Liver (tissue), 9 donors: ENCODE data around the gene GPR84. TPM values are rescaled to one million over a fixed set of nuclear protein-coding genes. Genes with fewer than 3 reads are reported as not detected.

ENCODE experiments used
- DNase-seq: peaks from one replicate; pipeline ENCODE4 v3.0.0-alpha.2; 2017; ENCODE audit warnings: low spot score
- H3K27ac ChIP-seq, 2 donors: one replicate each; pipeline ENCODE4 v1.7.0; 2013; ENCODE audit warnings: inconsistent platforms in 2 of 2, low read length in 2 of 2, control low read depth in 1 of 2, low read depth in 1 of 2, mild to moderate bottlenecking in 1 of 2
- H3K27me3 ChIP-seq, 4 donors: one replicate each; pipeline versions ENCODE4 v1.6.1 to v1.7.0; 2013; ENCODE audit warnings: low read length in 3 of 4, inconsistent platforms in 1 of 4, mild to moderate bottlenecking in 1 of 4, moderate library complexity in 1 of 4; ENCODE audit not compliant: control insufficient read depth in 4 of 4, insufficient read depth in 4 of 4
- H3K36me3 ChIP-seq, 4 donors: one replicate each; pipeline versions ENCODE4 v1.6.1 to v1.7.0; 2013; ENCODE audit warnings: low read length in 3 of 4, mild to moderate bottlenecking in 3 of 4, low read depth in 1 of 4, moderate library complexity in 1 of 4; ENCODE audit not compliant: control insufficient read depth in 4 of 4, insufficient read depth in 3 of 4
- H3K4me1 ChIP-seq, 4 donors: one replicate each; pipeline versions ENCODE4 v1.6.1 to v1.7.0; 2013; ENCODE audit warnings: low read length in 3 of 4, mild to moderate bottlenecking in 3 of 4, moderate library complexity in 1 of 4; ENCODE audit not compliant: control insufficient read depth in 4 of 4, insufficient read depth in 4 of 4
- H3K4me3 ChIP-seq, 3 donors: one replicate each; pipeline versions ENCODE4 v1.6.1 to v1.7.0; 2013; ENCODE audit warnings: low read length in 3 of 3, control low read depth in 1 of 3, low read depth in 1 of 3, mild to moderate bottlenecking in 1 of 3
- H3K9ac ChIP-seq, 2 donors: one replicate each; pipeline ENCODE4 v1.7.0; 2013; ENCODE audit warnings: low read length in 2 of 2, mild to moderate bottlenecking in 2 of 2, moderate library complexity in 2 of 2, control low read depth in 1 of 2, low read depth in 1 of 2
- H3K9me3 ChIP-seq, 4 donors: one replicate each; pipeline versions ENCODE4 v1.6.1 to v1.7.0; 2013; ENCODE audit warnings: low read length in 3 of 4; ENCODE audit not compliant: control insufficient read depth in 4 of 4
- EGR1 ChIP-seq, 2 donors: IDR thresholded peaks; 2 replicates each; pipeline ENCODE4 v1.6.1; 2016 to 2018; ENCODE audit warnings: antibody characterized with exemption in 2 of 2, low read depth in 2 of 2
- FOXA2 ChIP-seq: IDR thresholded peaks from 2 replicates; pipeline ENCODE4 v1.6.1; 2016; ENCODE audit warnings: antibody characterized with exemption
- GABPA ChIP-seq, 2 donors: IDR thresholded peaks in 1 of 2; conservative IDR thresholded peaks in 1 of 2; 2 replicates each; pipeline ENCODE4 v1.6.1; 2016; ENCODE audit warnings: antibody characterized with exemption in 2 of 2, mild to moderate bottlenecking in 1 of 2, moderate library complexity in 1 of 2
- HNF4A ChIP-seq, 2 donors: conservative IDR thresholded peaks; 2 replicates each; pipeline ENCODE4 v1.6.1; 2016; ENCODE audit warnings: antibody characterized with exemption in 2 of 2, mild to moderate bottlenecking in 2 of 2
- HNF4G ChIP-seq: IDR thresholded peaks from 2 replicates; pipeline ENCODE4 v1.6.1; 2016; ENCODE audit warnings: antibody characterized with exemption
- JUND ChIP-seq, 2 donors: IDR thresholded peaks; 2 replicates each; pipeline ENCODE4 v1.6.1; 2016; ENCODE audit warnings: antibody characterized with exemption in 2 of 2
- NR2F2 ChIP-seq: IDR thresholded peaks from 2 replicates; pipeline ENCODE4 v1.6.1; 2016; ENCODE audit warnings: antibody characterized with exemption
- RAD21 ChIP-seq, 2 donors: IDR thresholded peaks; 2 replicates each; pipeline ENCODE4 v1.6.1; 2016; ENCODE audit warnings: antibody characterized with exemption in 2 of 2, mild to moderate bottlenecking in 2 of 2
- RXRA ChIP-seq, 2 donors: IDR thresholded peaks; 2 replicates each; pipeline ENCODE4 v1.6.1; 2017 to 2018; ENCODE audit warnings: antibody characterized with exemption in 2 of 2, mild to moderate bottlenecking in 1 of 2
- SP1 ChIP-seq: IDR thresholded peaks from 2 replicates; pipeline ENCODE4 v1.6.1; 2018; ENCODE audit warnings: antibody characterized with exemption, mild to moderate bottlenecking
- TAF1 ChIP-seq: conservative IDR thresholded peaks from 2 replicates; pipeline ENCODE4 v1.6.1; 2016; ENCODE audit warnings: antibody characterized with exemption, mild to moderate bottlenecking
- WGBS: extraction: QIAGEN DNeasy Blood & Tissue Kit; methylation state at CpG from one replicate; pipeline ENCODE4 v1.1.7; 2013; 5-methylcytosine and 5-hydroxymethylcytosine counted together
- polyA plus RNA-seq, 2 donors: library from polyadenylated mRNA; stranded (reverse) in 1 of 2; unstranded in 1 of 2; fragments of 200-250 nt in 1 of 2; fragments of >200 nt in 1 of 2; fragmentation: Nextera tagmentation in 1 of 2; extraction: Ambion mirVana in 1 of 2; gene quantifications; one replicate each; pipeline versions ENCODE4 v1.2.1 to v1.2.3, GENCODE V29; 2013 to 2015
- total RNA-seq, 2 donors: library from RNA; depleted of rRNA; stranded (reverse); fragments of >200 nt; gene quantifications; one replicate each; pipeline ENCODE4 v1.2.3, GENCODE V29; 2014
- TF ChIP-seq, protein P1 (sequence below): fragments of 150-350 bp; IDR thresholded peaks from 2 replicates; pipeline ENCODE4 v1.5.1; 2017; ENCODE audit warnings: improper control_type of control experiment, low read depth, low read length; ENCODE audit not compliant: missing input control
- TF ChIP-seq, protein P2 (sequence below): IDR thresholded peaks from 2 replicates; pipeline ENCODE4 v1.6.1; 2016; ENCODE audit warnings: antibody characterized with exemption
- TF ChIP-seq, protein P3 (sequence below): IDR thresholded peaks from 2 replicates; pipeline ENCODE4 v1.6.1; 2016; ENCODE audit warnings: antibody characterized with exemption
- TF ChIP-seq, protein P4 (sequence below): IDR thresholded peaks from 2 replicates; pipeline ENCODE4 v1.6.1; 2016; ENCODE audit warnings: antibody characterized with exemption, mild to moderate bottlenecking
- donor health status: healthy.
- donor health status: healthy.
- donor health status: healthy.
- donor health status: healthy.
- donor health status: healthy.

GPR84 gene
- total and polyA plus RNA-seq, 4 donors = 0.09 to 0.37 (median 0.33) TPM; not detected in 1

DNA sequence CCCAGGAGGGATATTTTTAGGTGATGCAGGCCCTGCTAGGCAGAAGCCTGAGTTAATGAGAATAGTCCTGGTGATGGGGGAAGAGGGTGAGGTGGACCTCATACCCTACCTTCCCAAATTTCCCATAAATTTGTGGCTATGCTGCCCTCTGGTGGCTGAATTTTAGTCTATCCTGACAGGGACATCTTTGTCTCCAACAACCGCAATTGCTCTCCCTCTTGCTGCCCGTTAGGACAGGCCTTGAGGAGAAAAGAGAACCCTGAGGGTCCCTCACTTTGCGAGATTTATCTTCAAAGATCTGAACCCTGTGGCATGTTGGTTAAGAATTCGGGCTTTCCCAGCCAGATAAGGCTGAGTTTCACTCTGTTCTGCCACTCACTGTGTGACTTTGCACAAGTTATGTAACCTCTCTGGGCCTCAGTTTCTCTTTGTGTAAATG is 30.0 kb upstream of the GPR84 start:
- no peak overlapping the region for H3K4me3 ChIP-seq
- H3K36me3 ChIP-seq = peaks cover 6 to 46% (median 36%) of the 10 kb centered on the region in 4 donors
- H3K9me3 ChIP-seq = no peaks in the 10 kb centered on the region
- WGBS = 46% methylated on average over 4 of the region's 4 CpGs
- TF ChIP-seq, protein P1, sequence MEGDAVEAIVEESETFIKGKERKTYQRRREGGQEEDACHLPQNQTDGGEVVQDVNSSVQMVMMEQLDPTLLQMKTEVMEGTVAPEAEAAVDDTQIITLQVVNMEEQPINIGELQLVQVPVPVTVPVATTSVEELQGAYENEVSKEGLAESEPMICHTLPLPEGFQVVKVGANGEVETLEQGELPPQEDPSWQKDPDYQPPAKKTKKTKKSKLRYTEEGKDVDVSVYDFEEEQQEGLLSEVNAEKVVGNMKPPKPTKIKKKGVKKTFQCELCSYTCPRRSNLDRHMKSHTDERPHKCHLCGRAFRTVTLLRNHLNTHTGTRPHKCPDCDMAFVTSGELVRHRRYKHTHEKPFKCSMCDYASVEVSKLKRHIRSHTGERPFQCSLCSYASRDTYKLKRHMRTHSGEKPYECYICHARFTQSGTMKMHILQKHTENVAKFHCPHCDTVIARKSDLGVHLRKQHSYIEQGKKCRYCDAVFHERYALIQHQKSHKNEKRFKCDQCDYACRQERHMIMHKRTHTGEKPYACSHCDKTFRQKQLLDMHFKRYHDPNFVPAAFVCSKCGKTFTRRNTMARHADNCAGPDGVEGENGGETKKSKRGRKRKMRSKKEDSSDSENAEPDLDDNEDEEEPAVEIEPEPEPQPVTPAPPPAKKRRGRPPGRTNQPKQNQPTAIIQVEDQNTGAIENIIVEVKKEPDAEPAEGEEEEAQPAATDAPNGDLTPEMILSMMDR = peak; percentile 52
- TF ChIP-seq RAD21 (IDR thresholded peaks at IDR 0.05) = peak; percentile 51 to 77
- no peak for TF ChIP-seq FOXA2
- no peak for DNase-seq
- H3K27me3 ChIP-seq = no peaks in the 10 kb centered on the region
- peaks cover 0 to 5% (median 1%) of the 10 kb centered on the region in 4 donors for H3K4me1 ChIP-seq
- H3K9ac ChIP-seq = no peak overlapping the region
- H3K27ac ChIP-seq = no peak overlapping the region

DNA sequence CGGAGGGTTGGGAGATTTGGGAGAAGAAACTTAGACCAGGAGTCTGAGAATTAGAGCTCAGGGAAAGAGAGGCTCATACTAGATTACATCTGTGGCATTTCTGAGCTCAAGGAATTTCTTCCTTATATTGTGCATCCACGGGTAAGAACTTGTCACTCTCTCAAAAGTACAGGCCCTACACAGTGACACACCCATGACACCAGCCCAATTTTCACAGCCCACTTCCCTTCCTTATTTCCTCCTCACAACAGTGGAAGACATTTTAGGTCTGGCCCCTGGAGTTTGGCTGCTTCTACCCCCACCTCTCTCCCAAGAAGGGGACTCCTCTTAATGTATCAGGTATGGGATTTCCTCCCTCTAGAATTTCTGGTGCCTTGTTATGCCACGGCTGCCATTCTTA is 29.5 kb upstream of the GPR84 start:
- no peaks in the 10 kb centered on the region for H3K27me3 ChIP-seq
- no peak for TF ChIP-seq FOXA2
- TF ChIP-seq, protein P2, sequence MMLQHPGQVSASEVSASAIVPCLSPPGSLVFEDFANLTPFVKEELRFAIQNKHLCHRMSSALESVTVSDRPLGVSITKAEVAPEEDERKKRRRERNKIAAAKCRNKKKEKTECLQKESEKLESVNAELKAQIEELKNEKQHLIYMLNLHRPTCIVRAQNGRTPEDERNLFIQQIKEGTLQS = no peak
- TF ChIP-seq, protein P3, sequence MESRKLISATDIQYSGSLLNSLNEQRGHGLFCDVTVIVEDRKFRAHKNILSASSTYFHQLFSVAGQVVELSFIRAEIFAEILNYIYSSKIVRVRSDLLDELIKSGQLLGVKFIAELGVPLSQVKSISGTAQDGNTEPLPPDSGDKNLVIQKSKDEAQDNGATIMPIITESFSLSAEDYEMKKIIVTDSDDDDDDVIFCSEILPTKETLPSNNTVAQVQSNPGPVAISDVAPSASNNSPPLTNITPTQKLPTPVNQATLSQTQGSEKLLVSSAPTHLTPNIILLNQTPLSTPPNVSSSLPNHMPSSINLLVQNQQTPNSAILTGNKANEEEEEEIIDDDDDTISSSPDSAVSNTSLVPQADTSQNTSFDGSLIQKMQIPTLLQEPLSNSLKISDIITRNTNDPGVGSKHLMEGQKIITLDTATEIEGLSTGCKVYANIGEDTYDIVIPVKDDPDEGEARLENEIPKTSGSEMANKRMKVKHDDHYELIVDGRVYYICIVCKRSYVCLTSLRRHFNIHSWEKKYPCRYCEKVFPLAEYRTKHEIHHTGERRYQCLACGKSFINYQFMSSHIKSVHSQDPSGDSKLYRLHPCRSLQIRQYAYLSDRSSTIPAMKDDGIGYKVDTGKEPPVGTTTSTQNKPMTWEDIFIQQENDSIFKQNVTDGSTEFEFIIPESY = no peak
- TF ChIP-seq RXRA (IDR thresholded peaks at IDR 0.05) = no peak
- TF ChIP-seq NR2F2 = no peak
- TF ChIP-seq SP1 = no peak
- TF ChIP-seq GABPA (IDR thresholded peaks at IDR 0.05 in 1 of 2, conservative IDR thresholded peaks at IDR 0.05 in 1 of 2) = no peak
- TF ChIP-seq HNF4A (conservative IDR thresholded peaks at IDR 0.05) = no peak
- H3K36me3 ChIP-seq = peaks cover 6 to 45% (median 35%) of the 10 kb centered on the region in 4 donors
- no peak overlapping the region for H3K4me3 ChIP-seq
- no peak for DNase-seq
- no peak overlapping the region for H3K27ac ChIP-seq
- H3K9ac ChIP-seq = no peak overlapping the region
- peaks cover 0 to 5% (median 1%) of the 10 kb centered on the region in 4 donors for H3K4me1 ChIP-seq
- H3K9me3 ChIP-seq = no peaks in the 10 kb centered on the region
- WGBS = 77% methylated on average over 3 of the region's 3 CpGs

DNA sequence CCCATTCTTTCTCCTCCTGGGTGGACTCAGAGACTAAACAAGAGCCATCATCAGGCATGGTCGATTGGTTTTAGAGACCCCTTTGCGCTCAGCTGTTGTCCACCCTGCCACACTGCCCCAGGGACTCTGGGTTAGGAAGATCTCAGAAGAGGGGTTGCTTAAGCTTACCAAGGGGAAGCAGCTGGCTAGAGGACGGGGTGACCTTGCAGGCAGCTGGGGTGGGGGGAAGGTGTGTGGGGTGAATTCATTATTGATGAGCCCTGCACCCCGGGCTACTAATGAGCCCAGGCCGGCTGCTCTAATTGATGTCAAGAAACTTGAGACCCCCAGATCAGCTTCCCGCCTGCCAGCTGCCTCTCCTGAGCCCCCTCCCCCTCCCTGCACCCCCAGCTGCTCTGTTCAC is 28.9 kb upstream of the GPR84 start:
- Histone ChIP-seq H3K27me3 (no peaks in the 10 kb centered on the region), H3K9ac (no peak overlapping the region), H3K36me3 (peaks cover 6 to 39% (median 32%) of the 10 kb centered on the region in 4 donors), H3K4me1 (peaks cover 0 to 5% (median 1%) of the 10 kb centered on the region in 4 donors), H3K9me3 (no peaks in the 10 kb centered on the region), H3K27ac (no peak overlapping the region), H3K4me3 (no peak overlapping the region)
- 85% methylated on average over 6 of the region's 6 CpGs for WGBS
- DNase-seq = no peak
- TF ChIP-seq SP1 = no peak
- no peak for TF ChIP-seq EGR1 (IDR thresholded peaks at IDR 0.05; ENCODE audit: low read depth in 2 of 2)
- no peak for TF ChIP-seq HNF4G
- no peak for TF ChIP-seq RXRA (IDR thresholded peaks at IDR 0.05)
- no peak for TF ChIP-seq TAF1
- no peak for TF ChIP-seq JUND (IDR thresholded peaks at IDR 0.05)
- TF ChIP-seq, protein P1 = no peak
- TF ChIP-seq RAD21 (IDR thresholded peaks at IDR 0.05) = no peak
- TF ChIP-seq GABPA (IDR thresholded peaks at IDR 0.05 in 1 of 2, conservative IDR thresholded peaks at IDR 0.05 in 1 of 2) = no peak
- TF ChIP-seq, protein P4, sequence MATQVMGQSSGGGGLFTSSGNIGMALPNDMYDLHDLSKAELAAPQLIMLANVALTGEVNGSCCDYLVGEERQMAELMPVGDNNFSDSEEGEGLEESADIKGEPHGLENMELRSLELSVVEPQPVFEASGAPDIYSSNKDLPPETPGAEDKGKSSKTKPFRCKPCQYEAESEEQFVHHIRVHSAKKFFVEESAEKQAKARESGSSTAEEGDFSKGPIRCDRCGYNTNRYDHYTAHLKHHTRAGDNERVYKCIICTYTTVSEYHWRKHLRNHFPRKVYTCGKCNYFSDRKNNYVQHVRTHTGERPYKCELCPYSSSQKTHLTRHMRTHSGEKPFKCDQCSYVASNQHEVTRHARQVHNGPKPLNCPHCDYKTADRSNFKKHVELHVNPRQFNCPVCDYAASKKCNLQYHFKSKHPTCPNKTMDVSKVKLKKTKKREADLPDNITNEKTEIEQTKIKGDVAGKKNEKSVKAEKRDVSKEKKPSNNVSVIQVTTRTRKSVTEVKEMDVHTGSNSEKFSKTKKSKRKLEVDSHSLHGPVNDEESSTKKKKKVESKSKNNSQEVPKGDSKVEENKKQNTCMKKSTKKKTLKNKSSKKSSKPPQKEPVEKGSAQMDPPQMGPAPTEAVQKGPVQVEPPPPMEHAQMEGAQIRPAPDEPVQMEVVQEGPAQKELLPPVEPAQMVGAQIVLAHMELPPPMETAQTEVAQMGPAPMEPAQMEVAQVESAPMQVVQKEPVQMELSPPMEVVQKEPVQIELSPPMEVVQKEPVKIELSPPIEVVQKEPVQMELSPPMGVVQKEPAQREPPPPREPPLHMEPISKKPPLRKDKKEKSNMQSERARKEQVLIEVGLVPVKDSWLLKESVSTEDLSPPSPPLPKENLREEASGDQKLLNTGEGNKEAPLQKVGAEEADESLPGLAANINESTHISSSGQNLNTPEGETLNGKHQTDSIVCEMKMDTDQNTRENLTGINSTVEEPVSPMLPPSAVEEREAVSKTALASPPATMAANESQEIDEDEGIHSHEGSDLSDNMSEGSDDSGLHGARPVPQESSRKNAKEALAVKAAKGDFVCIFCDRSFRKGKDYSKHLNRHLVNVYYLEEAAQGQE = no peak
- no peak for TF ChIP-seq NR2F2
